Left colon (tissue), 2 donors: Measurements from ENCODE around the gene PGS1. TPM values are rescaled to one million over a fixed set of nuclear protein-coding genes. Genes with fewer than 3 reads are reported as not detected.

Experiments used
- ATAC-seq: fragments of 200-7000 bp; cut with Tn5 transposase; one replicate; pipeline ENCODE4 v1.9.1; 2020; ENCODE audit warnings: mild to moderate bottlenecking, moderate library complexity
- DNase-seq, 2 donors: peaks; one replicate each; pipeline ENCODE4 v3.0.0-alpha.2; 2020
- intact Hi-C, 2 donors: fragments of 100-400 bp; cut with DNase I in 1 of 2; cut with micrococcal nuclease in 1 of 2; formaldehyde crosslinking; loops; one replicate each; pipeline versions ENCODE4 v1.11.2 to v1.14.0; 2022; cut with DNase I, micrococcal nuclease
- total RNA-seq, 2 donors: library from RNA; stranded (reverse); fragmentation: NEBNext Ultra II Directional; extraction: Animal tissue kit (Norgen Biotek cat#: 25700); gene quantifications; one replicate each; pipeline ENCODE4 v1.2.1, GENCODE V29; 2021
- donor health status: DM: no; HTN: no; CAD: no.
- donor health status: DM: yes; HTN: yes; CAD: no.

Gene PGS1
- total RNA-seq, 2 donors from 2014 or later: 37.6 to 44.5 TPM

- ATAC-seq: no peak
- no peak for DNase-seq
- intact Hi-C loops: no loop called here
Observed at GRCh38 chr17:78417531-78417909, 39.1 kb downstream of the PGS1 start.

- intact Hi-C loops: no loop called here
- DNase-seq: no peak
- no peak for ATAC-seq
Observed at GRCh38 chr17:78418326-78419026, 40.0 kb downstream of the PGS1 start.

DNA sequence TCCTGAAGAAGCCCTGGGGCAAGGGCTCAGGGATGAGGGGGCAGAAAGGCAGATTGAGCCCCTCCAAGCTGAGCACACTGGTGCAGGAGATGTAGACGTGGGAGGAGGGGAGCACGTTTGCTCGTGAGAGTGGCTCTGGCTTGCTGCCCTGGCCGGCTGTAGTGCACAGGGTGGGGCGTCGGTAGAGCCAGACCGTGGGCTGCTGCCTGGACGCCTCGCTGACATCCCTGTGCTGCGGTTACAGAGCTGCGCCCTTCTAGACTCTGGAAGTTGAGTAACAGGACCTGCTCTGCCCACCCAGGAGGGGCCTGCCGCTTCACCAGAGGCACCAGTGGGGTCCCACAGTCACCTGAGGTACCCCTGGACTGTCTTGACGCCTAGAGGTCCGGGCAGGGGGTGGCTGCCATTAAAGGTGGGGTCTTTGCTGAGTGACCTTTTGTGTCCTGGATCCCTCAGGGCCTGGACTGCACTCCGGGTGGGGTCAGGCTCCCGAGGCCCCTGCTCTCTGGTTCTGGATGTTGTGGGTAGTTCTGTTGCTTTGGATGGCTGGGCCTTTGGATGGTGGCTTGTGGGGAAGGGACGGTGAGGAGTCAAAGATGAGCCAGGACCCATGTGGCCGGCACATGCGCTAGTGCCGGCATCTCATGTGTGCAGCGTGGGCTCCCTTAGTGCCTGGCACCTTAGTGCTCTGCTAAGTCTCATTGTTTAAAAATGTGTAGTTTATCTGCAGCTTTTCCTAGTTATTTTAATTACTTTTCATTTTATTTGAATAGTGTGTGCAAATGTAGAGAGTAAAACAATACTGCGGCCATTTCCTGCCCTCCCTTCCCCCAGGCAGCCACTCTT, 41.7 kb downstream of the PGS1 start:
- no peak for ATAC-seq

DNA sequence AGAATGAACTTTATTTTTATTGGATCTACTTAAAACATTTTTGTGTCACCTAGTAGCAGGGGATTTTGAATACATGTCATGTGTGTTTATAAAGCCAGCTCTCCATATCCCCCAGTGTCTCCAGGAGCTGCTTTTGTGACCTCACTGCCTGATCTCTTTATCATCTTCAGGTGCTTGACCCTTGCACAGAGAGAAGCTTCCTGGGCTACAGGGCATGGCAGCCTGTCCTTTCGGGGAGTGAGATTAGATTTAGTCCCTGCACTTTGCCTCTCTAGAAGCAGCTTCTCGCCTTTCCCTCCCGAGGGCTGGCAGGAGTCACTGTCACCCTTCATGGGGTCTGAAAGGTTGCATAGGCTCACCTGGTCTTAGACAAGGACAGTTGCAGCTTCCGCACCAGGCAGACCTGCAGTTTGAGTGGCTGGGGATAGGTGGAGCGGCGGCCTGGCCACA, 42.7 kb downstream of the PGS1 start:
- ATAC-seq (peak; percentile 18), DNase-seq (no peak)
- intact Hi-C loops: loop anchor here (5.0 kb wide), 3 partner anchors 59 to 134 kb away; partner anchors contain the start of gene SOCS3 (in 1 of the 2)

More for the DNA sequence above, 41.7 kb downstream of the PGS1 start:
- intact Hi-C loops: loop anchor here (5.0 kb wide), 3 partner anchors 58 to 133 kb away; partner anchors contain the start of gene SOCS3 (in 1 of the 2)
- no peak for DNase-seq

GRCh38 chr17:78421534-78422266, 43.3 kb downstream of the PGS1 start:
- DNase-seq: peak; percentile 60 to 79
- peak; percentile 83 for ATAC-seq

GRCh38 chr17:78422267-78422605, 43.8 kb downstream of the PGS1 start:
- no peak for ATAC-seq
- DNase-seq: no peak
- intact Hi-C loops: loop anchor here (5.0 kb wide), 3 partner anchors 60 to 135 kb away; partner anchors contain the start of gene SOCS3 (in 1 of the 2)

More at GRCh38 chr17:78421534-78422266, 43.3 kb downstream of the PGS1 start:
- intact Hi-C loops: loop anchor here (5.0 kb wide), 3 partner anchors 59 to 134 kb away; partner anchors contain the start of gene SOCS3 (in 1 of the 2)

DNA sequence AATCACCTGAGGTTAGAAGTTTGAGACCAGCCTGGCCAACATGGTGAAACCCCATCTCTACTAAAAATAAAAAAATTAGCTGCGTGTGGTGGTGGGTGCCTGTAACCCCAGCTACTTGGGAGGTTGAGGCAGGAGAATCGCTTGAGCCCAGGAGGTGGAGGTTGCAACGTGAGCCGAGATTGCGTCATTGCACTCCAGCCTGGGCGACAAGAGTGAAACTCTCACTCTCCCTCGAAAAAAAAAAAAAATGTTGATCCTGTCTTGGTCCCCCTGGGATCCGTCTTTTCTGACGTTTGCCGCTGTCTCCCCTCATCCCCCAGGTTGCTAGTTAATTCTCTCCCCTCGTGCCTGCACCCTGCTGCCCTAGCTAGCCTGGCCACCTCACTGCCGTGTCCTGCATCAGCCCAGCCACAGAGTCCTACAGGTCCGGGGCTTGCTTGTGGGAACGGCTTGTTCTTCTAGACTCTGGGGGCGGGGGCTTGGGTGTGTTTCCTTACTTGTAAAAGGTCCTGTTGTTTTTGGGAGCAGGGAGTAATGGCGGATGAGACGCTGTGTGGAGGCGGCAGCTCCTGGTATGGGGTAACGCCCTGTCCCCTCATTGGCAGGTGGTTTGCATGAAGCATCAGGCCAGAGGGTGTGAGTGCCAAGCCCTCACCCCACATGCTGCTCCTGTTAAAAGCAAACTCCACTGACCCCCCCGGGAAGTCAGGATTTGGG, 44.6 kb downstream of the PGS1 start:
- DNase-seq (no peak), ATAC-seq (no peak)
- intact Hi-C loops: loop anchor here (5.0 kb wide), 3 partner anchors 61 to 136 kb away; partner anchors contain the start of gene SOCS3 (in 1 of the 2)

- intact Hi-C loops: loop anchor here (5.0 kb wide), 3 partner anchors 62 to 137 kb away; partner anchors contain the start of gene SOCS3 (in 1 of the 2)
- DNase-seq: no peak
- ATAC-seq: no peak
Observed at GRCh38 chr17:78423961-78424675, 45.7 kb downstream of the PGS1 start.

DNA sequence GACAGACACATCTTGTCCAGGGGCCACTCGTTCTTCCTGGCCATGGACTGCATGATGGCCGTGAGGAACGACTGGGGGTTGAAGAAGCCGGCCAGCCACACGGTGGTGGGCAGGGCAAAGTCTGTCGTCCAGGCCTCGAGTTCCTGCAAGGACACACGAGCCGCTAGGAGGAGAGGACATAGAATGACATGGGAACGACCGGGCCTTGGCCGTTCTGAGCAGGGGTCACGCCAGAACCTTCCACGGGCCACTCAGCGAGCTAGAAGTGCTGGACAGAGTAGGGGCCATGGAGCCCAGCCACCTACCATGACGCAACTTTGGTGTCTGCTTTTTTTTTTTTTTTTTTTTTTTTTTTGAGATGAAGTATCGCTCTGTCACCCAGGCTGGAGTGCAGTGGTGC, 47.0 kb downstream of the PGS1 start:
- DNase-seq: no peak
- ATAC-seq: no peak
- intact Hi-C loops: no loop called here

- no peak for ATAC-seq
- intact Hi-C loops: no loop called here
Observed at GRCh38 chr17:78426293-78426879, 47.9 kb downstream of the PGS1 start.

DNA sequence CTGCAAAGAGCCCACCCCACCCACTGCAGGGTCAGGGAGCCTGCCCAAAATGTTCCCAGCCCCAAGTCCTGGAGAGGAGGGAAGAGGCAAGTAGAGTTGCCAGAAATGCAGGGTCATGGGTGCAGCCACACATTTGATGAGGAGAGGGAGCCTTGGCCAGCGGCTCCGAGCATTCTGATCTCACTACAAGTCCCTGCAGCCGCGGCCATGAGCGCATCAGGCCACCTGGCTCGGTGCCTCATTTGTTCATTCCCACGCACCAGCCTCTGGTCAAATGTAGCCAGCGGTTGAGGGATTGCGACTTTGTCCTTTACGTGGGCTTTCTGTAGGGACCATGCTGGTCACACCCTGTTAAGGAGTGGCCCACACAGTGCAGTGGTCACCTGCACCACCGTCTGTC, 48.7 kb downstream of the PGS1 start:
- ATAC-seq (no peak), DNase-seq (no peak)
- intact Hi-C loops: no loop called here

More at GRCh38 chr17:78426293-78426879, 47.9 kb downstream of the PGS1 start:
- DNase-seq: no peak

GRCh38 chr17:78428025-78428575, 49.7 kb downstream of the PGS1 start:
- ATAC-seq: no peak
- intact Hi-C loops: no loop called here
- no peak for DNase-seq

DNA sequence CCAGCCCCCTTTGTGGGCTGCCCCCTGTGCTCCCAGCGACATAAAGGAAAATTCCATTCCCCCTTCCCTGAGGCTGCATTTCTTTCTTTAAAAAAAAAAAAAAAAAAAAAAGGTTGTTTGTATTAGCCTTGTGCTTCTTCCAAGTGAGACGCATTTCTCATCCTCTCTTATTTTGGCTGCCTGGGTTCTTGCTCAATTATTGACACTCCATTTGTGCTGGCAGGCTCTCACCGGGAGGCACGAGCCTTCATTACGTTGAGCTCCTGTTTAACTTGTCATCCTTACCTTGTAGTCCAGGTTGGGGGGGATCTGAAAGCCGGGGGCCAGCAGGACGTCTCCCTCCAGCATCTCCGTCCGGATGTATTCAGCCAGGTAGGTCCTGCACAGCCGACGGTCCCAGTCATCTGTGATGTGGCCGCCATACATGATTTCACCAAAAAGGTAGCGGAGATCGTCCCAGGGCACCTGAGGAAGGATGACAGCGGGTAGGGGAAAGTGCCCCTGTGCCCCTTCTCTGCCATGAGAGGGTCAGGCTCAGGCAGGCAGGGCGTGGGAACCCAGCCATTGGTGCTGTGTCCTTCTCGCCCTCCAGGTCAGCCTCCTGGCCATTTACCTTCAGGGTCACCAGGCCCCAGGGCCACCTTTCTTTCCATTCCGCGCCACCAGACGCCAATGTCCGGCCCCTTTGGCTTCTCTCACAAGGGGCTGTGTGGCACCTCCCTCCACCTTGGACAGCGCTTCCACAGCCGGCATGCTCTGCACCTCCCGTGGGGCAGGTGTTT, 50.6 kb downstream of the PGS1 start:
- DNase-seq (no peak), ATAC-seq (no peak)
- intact Hi-C loops: no loop called here

DNA sequence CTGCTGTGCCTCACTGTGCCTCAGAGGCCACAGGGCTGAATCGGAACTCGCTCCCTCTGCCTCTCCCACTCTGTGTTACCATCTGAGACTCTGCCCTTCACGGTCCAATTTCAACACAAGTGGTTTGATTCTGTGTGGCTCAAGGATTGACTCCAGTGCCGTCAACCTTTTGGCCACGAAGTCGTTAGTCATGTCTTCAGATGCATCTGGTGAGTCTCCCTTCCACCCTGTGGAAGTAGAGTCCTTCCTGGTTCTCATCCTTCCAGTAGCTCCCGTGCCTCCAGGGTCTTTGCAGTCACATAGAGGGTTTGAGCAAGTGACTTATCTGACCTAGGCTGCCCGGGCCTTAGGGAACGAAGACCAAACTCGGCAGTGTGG, 51.2 kb downstream of the PGS1 start:
- intact Hi-C loops: no loop called here
- DNase-seq: no peak
- no peak for ATAC-seq

DNA sequence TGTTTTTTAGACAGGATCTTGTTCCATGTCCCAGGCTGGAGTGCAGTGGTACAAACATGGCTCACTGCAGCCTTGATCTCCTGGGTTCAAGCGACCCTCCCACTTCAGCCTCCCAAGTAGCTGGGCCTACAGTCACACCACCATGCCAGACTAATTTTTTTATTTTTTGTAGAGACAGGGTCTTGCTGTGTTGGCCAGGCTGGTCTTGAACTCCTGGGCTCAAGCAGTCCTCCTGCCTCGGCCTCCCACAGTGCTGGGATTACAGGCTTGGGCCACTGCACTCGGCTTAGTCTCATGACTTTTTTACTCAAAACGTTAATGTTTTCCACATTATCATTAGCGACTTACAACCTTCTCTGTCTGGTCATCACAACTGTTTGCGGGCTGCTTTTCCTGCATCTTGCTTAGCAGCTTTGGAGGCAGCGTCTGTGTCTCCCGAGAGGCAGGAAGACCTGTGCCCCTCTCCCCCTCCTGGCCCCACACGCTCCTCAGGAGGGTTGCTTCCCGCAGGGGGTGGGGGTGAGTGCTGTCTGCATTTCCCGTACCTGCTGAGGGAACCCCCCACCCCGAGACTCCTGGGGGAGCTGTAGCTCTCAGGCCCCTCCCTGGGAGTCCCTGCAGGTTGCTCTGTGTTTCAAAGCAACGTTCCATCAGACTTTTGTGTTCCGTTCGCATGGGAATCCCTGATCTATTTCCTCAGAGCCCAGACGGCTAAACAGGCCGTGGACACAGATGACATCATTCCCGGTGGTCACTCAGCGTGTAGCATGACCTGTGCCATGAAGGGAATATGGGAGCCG, 52.6 kb downstream of the PGS1 start:
- no peak for ATAC-seq
- intact Hi-C loops: no loop called here
- DNase-seq: no peak

DNA sequence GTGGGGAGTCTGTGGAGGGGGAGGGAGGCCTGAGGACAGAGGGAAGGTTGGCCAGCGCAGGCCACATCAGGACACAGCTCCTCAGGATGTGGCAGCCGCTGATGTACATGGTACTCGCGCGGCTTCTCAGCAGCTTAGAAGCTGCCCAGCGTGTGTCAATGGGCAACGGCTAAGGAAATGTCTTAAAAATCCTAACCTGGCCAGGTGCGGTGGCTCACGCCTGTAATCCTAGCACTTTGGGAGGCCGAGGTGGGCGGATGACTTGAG, 53.2 kb downstream of the PGS1 start:
- ATAC-seq: no peak
- intact Hi-C loops: no loop called here

More for the DNA sequence above, 53.2 kb downstream of the PGS1 start:
- DNase-seq: no peak
